ENCODE measurements around the gene RELCH.

The RELCH gene

GRCh38 chr18:62187543-62188510 lies 772 bp downstream of the RELCH start:
- Histone ChIP-seq H3K27ac (peak overlapping the region; percentile 86), H3K4me1 (peaks cover 7% of the 10 kb centered on the region), H3K27me3 (ENCODE audit: control insufficient read depth, insufficient read depth, low read length) (no peaks in the 10 kb centered on the region), H3K79me2 (peaks cover 50% of the 10 kb centered on the region), H3K4me2 (ENCODE audit: low read length) (peak overlapping the region; percentile 93), H3K36me3 (ENCODE audit: control insufficient read depth, insufficient read depth, low read length) (no peaks in the 10 kb centered on the region), H2AFZ (peak overlapping the region; percentile 93), H3K9ac (peak overlapping the region; percentile 78), H3K4me3 (ENCODE audit: low read depth, low read length) (peak overlapping the region; percentile 99), H3K9me3 (ENCODE audit: control insufficient read depth, low read length) (no peaks in the 10 kb centered on the region)
- no peak for TF ChIP-seq CTCF (IDR thresholded peaks at IDR 0.05)

- TF ChIP-seq CTCF (IDR thresholded peaks at IDR 0.05), result no peak
- no peaks in the 10 kb centered on the region for H3K36me3 ChIP-seq (ENCODE audit: control insufficient read depth, insufficient read depth, low read length)
- no peak overlapping the region for H3K27ac ChIP-seq
- H3K4me2 ChIP-seq (ENCODE audit: low read length), result peak overlapping the region; percentile 51
- peaks cover 7% of the 10 kb centered on the region for H3K4me1 ChIP-seq
- no peaks in the 10 kb centered on the region for H3K9me3 ChIP-seq (ENCODE audit: control insufficient read depth, low read length)
- no peaks in the 10 kb centered on the region for H3K27me3 ChIP-seq (ENCODE audit: control insufficient read depth, insufficient read depth, low read length)
- no peak overlapping the region for H3K9ac ChIP-seq
- H2AFZ ChIP-seq, result no peak overlapping the region
- H3K4me3 ChIP-seq (ENCODE audit: low read depth, low read length), result no peak overlapping the region
- peaks cover 60% of the 10 kb centered on the region for H3K79me2 ChIP-seq
These were observed 2.2 kb downstream of the RELCH start for GRCh38 chr18:62189208-62189607.

GRCh38 chr18:62196079-62196478 lies 9.0 kb downstream of the RELCH start:
- Histone ChIP-seq H3K27ac (no peak overlapping the region), H3K36me3 (ENCODE audit: control insufficient read depth, insufficient read depth, low read length) (no peaks in the 10 kb centered on the region), H3K27me3 (ENCODE audit: control insufficient read depth, insufficient read depth, low read length) (no peaks in the 10 kb centered on the region), H3K9ac (no peak overlapping the region), H3K4me1 (peaks cover 3% of the 10 kb centered on the region), H3K9me3 (ENCODE audit: control insufficient read depth, low read length) (no peaks in the 10 kb centered on the region), H3K4me3 (ENCODE audit: low read depth, low read length) (no peak overlapping the region), H3K79me2 (peaks cover 53% of the 10 kb centered on the region), H3K4me2 (ENCODE audit: low read length) (no peak overlapping the region), H2AFZ (no peak overlapping the region)
- no peak for TF ChIP-seq CTCF (IDR thresholded peaks at IDR 0.05)

- no peaks in the 10 kb centered on the region for H3K27me3 ChIP-seq (ENCODE audit: control insufficient read depth, insufficient read depth, low read length)
- no peak overlapping the region for H2AFZ ChIP-seq
- H3K9ac ChIP-seq, result no peak overlapping the region
- H3K9me3 ChIP-seq (ENCODE audit: control insufficient read depth, low read length), result no peaks in the 10 kb centered on the region
- no peak for TF ChIP-seq CTCF (IDR thresholded peaks at IDR 0.05)
- H3K4me3 ChIP-seq (ENCODE audit: low read depth, low read length), result no peak overlapping the region
- peaks cover 44% of the 10 kb centered on the region for H3K79me2 ChIP-seq
- no peak overlapping the region for H3K27ac ChIP-seq
- H3K4me1 ChIP-seq, result peaks cover 3% of the 10 kb centered on the region
- H3K4me2 ChIP-seq (ENCODE audit: low read length), result no peak overlapping the region
- no peaks in the 10 kb centered on the region for H3K36me3 ChIP-seq (ENCODE audit: control insufficient read depth, insufficient read depth, low read length)
These were observed 9.9 kb downstream of the RELCH start for GRCh38 chr18:62196980-62197379.
